Right lobe of liver (tissue), 6 donors: ENCODE data around the gene ASPSCR1. TPM values are rescaled to one million over a fixed set of nuclear protein-coding genes. Genes with fewer than 3 reads are reported as not detected.

Experiments used
- ATAC-seq, 4 donors: fragments of 200-7000 bp; cut with Tn5 transposase; one replicate each; pipeline ENCODE4 v1.9.1; 2020; ENCODE audit warnings: mild to moderate bottlenecking in 4 of 4, moderate library complexity in 4 of 4
- DNase-seq, 3 donors: peaks; one replicate each; pipeline ENCODE4 v3.0.0-alpha.2; 2020
- H3K27ac ChIP-seq, 3 donors: fragments of 200-600 bp; one replicate each; pipeline ENCODE4 v1.8.0; 2022
- H3K27me3 ChIP-seq, 2 donors: fragments of 200-600 bp; one replicate each; pipeline ENCODE4 v1.8.0; 2022
- H3K36me3 ChIP-seq, 4 donors: fragments of 200-600 bp; sonication (generic) in 1 of 4; one replicate each; pipeline versions ENCODE4 v1.5.1 to v1.8.0; 2017 to 2022; ENCODE audit warnings: control low read depth in 1 of 4
- H3K4me1 ChIP-seq, 4 donors: fragments of 200-600 bp; sonication (generic) in 1 of 4; one replicate each; pipeline versions ENCODE4 v1.5.1 to v1.8.0; 2017 to 2022; ENCODE audit warnings: control low read depth in 1 of 4
- H3K4me3 ChIP-seq, 3 donors: fragments of 200-600 bp; one replicate each; pipeline ENCODE4 v1.8.0; 2022
- H3K9me3 ChIP-seq, 4 donors: fragments of 200-600 bp; sonication (generic) in 1 of 4; one replicate each; pipeline versions ENCODE4 v1.5.1 to v1.8.0; 2017 to 2022; ENCODE audit warnings: control low read depth in 1 of 4
- POLR2A ChIP-seq: fragments of 450-650 bp; IDR thresholded peaks from one replicate; pipeline ENCODE4 v1.6.1; 2017; ENCODE audit warnings: antibody characterized with exemption, mild to moderate bottlenecking
- WGBS: methylation state at CpG from one replicate; pipeline ENCODE4 v1.1.6; 2018; ENCODE audit warnings: low coverage, low lambda C conversion rate; ENCODE audit not compliant: insufficient coverage; ENCODE audit errors: missing lambda C conversion rate; 5-methylcytosine and 5-hydroxymethylcytosine counted together
- intact Hi-C, 2 donors: fragments of 100-400 bp; cut with DNase I; formaldehyde crosslinking; loops; one replicate each; pipeline versions ENCODE4 v1.11.2 to v1.14.1; 2022
- total RNA-seq, 6 experiments: library from RNA; depleted of rRNA in 2 of 6; stranded (reverse); fragments of >200 nt in 2 of 6; fragmentation: NEBNext Ultra II Directional in 3 of 6; extraction: Animal tissue kit (Norgen Biotek cat#: 25700) in 3 of 6; gene quantifications; one replicate each; pipeline versions ENCODE4 v1.1.0 to v1.2.4, GENCODE V29; 2016 to 2023
- TF ChIP-seq, protein P1 (sequence below), 4 donors: fragments of 200-600 bp in 3 of 4; fragments of 450-650 bp in 1 of 4; IDR thresholded peaks; one replicate each; pipeline versions ENCODE4 v1.5.1 to v1.8.0; 2016 to 2022; ENCODE audit warnings: antibody characterized with exemption in 4 of 4, mild to moderate bottlenecking in 2 of 4
- donor health status: DM: no; HTN: yes; CAD: no.
- donor health status: DM: no; HTN: no; CAD: no.
- donor health status: DM: no; HTN: no; CAD: no.
- donor health status: DM: no; HTN: yes; CAD: no.
- donor health status: DM: no; HTN: yes; CAD: no.

Gene ASPSCR1
- total RNA-seq, 6 experiments from 2014 or later: 24.4 to 55.6 (median 32.9) TPM

DNA sequence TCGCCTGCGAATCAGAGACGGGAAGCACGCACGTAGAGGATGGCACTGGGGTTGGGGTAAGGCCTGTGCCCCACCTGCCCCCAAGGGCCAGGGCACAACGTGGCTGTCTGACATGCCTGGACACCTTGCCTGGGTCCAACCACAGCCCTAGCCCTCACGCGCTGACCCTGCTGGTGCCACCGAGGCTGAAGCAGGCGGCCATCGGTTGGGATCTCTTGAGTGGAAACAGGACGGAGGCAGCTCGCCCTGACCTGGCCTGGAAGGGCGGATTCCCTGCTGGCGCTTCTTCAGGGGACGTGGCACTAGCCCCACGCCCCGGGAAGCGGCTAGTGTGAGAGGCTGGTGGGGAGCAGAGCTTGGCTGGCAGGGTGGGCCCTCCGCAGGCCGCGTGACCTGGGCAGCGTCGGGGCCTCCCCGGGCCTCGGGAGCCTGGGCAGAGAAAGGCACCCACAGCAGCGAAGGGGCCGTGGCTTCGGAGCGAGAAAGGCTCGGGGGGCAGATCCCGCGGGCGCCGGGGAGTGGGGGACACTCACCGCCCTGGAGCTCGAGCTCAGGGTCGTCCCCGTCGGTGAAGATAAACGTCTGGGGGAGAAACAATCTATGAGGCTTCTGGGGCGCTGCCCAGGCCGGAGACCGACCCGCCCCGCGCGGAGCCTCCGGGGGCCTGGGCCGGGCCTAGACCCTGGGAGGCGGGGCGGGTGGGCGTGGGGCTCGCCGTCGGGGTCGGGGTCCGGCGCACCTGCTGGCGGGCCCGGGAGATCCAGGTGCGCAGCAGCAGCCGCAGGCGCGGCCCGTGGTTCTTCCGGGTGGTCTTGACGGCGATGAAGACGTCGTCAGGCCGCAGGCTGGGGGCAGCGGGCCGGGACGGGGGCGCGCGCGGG lies 73.6 kb downstream of the ASPSCR1 start:
- H3K27ac ChIP-seq: peak overlapping the region in 2 of 3 donors; percentile 44 to 76
- H3K27me3 ChIP-seq: no peaks in the 10 kb centered on the region
- TF ChIP-seq, protein P1, sequence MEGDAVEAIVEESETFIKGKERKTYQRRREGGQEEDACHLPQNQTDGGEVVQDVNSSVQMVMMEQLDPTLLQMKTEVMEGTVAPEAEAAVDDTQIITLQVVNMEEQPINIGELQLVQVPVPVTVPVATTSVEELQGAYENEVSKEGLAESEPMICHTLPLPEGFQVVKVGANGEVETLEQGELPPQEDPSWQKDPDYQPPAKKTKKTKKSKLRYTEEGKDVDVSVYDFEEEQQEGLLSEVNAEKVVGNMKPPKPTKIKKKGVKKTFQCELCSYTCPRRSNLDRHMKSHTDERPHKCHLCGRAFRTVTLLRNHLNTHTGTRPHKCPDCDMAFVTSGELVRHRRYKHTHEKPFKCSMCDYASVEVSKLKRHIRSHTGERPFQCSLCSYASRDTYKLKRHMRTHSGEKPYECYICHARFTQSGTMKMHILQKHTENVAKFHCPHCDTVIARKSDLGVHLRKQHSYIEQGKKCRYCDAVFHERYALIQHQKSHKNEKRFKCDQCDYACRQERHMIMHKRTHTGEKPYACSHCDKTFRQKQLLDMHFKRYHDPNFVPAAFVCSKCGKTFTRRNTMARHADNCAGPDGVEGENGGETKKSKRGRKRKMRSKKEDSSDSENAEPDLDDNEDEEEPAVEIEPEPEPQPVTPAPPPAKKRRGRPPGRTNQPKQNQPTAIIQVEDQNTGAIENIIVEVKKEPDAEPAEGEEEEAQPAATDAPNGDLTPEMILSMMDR (IDR thresholded peaks at IDR 0.05): no peak
- TF ChIP-seq POLR2A: no peak
- DNase-seq (peak in 2 of 3 donors; percentile 31 to 60), ATAC-seq (peak in 3 of 4 donors; percentile 6 to 33 (median 11))
- 12% methylated on average over 5 of the region's 79 CpGs for WGBS
- peaks cover 0 to 23% (median 11%) of the 10 kb centered on the region in 4 donors for H3K4me1 ChIP-seq
- peaks cover 0 to 19% (median under 1%) of the 10 kb centered on the region in 4 donors for H3K36me3 ChIP-seq
- no peaks in the 10 kb centered on the region for H3K9me3 ChIP-seq
- intact Hi-C loops: no loop called here
- peak overlapping the region; percentile 62 to 79 (median 66) for H3K4me3 ChIP-seq

DNA sequence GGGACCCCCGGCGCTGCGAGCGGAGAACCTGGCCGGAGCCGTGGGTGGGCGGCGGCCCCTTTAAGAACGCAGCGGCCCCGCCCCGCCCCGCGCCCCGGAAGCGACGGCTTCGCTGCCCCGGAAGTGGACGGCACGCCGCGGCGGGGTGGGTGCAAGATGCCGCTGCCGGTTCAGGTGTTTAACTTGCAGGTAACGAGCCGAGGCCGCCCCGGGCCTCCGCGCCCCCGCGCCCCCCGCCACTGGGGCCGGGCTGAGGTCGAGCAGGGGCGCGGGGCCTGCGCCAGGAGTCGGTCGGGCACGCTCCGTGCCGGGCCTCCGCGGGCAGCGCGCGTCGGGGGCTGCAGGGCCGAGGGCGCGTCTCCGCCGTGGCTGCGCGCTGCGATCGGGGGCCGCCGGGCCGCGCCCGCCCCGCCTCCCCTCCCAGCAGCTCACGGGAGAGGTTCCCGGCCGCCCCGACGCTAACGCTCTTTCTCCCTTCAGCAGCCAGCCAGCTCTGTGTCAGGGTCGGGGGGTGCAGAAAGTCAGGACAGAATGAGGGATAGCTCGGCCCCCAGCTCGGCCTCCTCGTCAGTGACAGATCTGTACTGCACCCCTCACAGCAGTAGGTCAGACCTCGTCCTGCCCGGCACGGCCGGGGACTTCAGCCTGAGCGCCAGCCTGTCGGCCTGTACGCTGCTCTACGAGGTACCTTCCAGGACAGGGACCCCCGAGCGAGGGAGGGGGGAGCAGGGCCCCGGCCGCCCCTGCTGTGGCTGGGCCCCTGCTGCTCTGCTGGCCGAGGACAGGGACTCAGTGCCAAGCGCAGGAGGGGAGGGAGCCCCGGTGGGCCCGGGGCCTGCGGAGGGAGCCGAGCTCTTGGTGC lies 74.6 kb downstream of the ASPSCR1 start, which contains the start of the genes GPS1 and RFNG:
GPS1 (plus strand) TSS at position 123 of the 862 bp plus-strand sequence; CDS start at position 157, 34 bp downstream.
RFNG (minus strand) TSS at position 36 of the 862 bp plus-strand sequence. CDS start 45 bp downstream, outside the sequence.
- H3K4me1 ChIP-seq: peaks cover 0 to 23% (median 11%) of the 10 kb centered on the region in 4 donors
- WGBS: 0% methylated on average over 2 of the region's 94 CpGs
- DNase-seq: peak; percentile 83 to 85 (median 85)
- H3K36me3 ChIP-seq: peaks cover 0 to 26% (median under 1%) of the 10 kb centered on the region in 4 donors
- no peaks in the 10 kb centered on the region for H3K9me3 ChIP-seq
- no peaks in the 10 kb centered on the region for H3K27me3 ChIP-seq
- ATAC-seq: peak; percentile 64 to 73 (median 70)
- peak within 1 kb of the TSS in 2 of 3 donors; percentile 44 to 76 for H3K27ac ChIP-seq
- H3K4me3 ChIP-seq: peak within 1 kb of the TSS; percentile 62 to 79 (median 66)
- intact Hi-C loops: no loop called here
- TF ChIP-seq, protein P1 (IDR thresholded peaks at IDR 0.05): no peak
- TF ChIP-seq POLR2A: peak; percentile 18

DNA sequence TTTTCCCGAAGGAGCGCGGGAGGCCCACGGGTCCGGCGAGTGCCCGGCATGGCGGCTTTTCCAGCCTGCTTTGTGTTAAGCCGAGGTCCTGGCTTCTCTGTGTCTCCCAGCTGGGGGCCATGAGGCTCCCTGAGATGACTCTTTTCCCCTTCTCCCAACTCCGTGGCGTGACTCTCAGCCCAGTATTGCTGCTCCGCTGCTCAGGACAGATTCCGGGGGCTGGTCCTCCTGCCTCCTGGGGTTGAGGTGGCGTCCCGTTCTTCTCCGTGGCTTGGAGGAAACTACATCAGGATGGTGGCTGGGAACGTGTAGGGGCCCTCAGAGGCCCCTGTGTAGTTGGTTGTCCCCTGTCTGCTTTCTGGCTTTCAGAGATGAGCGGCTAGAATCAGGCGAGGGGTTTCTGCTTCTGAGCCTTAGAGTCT lies 75.2 kb downstream of the ASPSCR1 start:
- peak overlapping the region; percentile 60 to 79 (median 66) for H3K4me3 ChIP-seq
- WGBS: 21% methylated on average over 6 of the region's 19 CpGs
- ATAC-seq (no peak), DNase-seq (no peak)
- H3K9me3 ChIP-seq: no peaks in the 10 kb centered on the region
- intact Hi-C loops: no loop called here
- no peaks in the 10 kb centered on the region for H3K27me3 ChIP-seq
- H3K27ac ChIP-seq: no peak overlapping the region
- peaks cover 0 to 32% (median under 1%) of the 10 kb centered on the region in 4 donors for H3K36me3 ChIP-seq
- peaks cover 0 to 23% (median 10%) of the 10 kb centered on the region in 4 donors for H3K4me1 ChIP-seq
- TF ChIP-seq POLR2A: no peak
- TF ChIP-seq, protein P1 (IDR thresholded peaks at IDR 0.05): no peak

DNA sequence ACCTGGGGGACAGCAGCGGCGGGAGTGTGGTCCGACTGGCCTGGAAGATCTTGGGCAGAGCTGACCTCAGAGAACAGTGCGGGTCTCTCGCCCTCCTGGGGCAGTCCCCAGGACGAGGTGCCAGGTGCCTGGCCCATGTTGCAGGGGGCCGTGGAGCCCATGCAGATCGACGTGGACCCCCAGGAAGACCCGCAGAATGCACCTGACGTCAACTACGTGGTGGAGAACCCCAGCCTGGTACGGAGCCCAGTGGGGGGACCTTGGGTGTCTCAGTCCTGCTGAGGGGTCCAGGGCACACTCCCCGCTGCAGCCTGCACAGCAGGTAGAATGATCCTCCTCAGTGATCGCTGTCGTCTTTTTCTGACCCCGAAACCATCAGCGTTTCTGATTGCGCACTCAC lies 75.7 kb downstream of the ASPSCR1 start:
- no peaks in the 10 kb centered on the region for H3K9me3 ChIP-seq
- H3K4me3 ChIP-seq: no peak overlapping the region
- peaks cover 0 to 36% (median 0%) of the 10 kb centered on the region in 4 donors for H3K36me3 ChIP-seq
- H3K27ac ChIP-seq: no peak overlapping the region
- DNase-seq: peak in 1 of 3 donors; percentile 47
- ATAC-seq: no peak
- intact Hi-C loops: no loop called here
- WGBS: 95% methylated on average over 4 of the region's 19 CpGs
- no peaks in the 10 kb centered on the region for H3K27me3 ChIP-seq
- peaks cover 0 to 20% (median 8%) of the 10 kb centered on the region in 4 donors for H3K4me1 ChIP-seq
- TF ChIP-seq, protein P1 (IDR thresholded peaks at IDR 0.05): no peak
- no peak for TF ChIP-seq POLR2A
